Omental fat pad (tissue), 4 donors: ENCODE results near the gene ALOX5AP. TPM values are rescaled to one million over a fixed set of nuclear protein-coding genes. Genes with fewer than 3 reads are reported as not detected.

Source experiments
- ATAC-seq: fragments of 150-250 bp; one replicate; pipeline ENCODE4 v1.9.1; 2016; ENCODE audit warnings: mild to moderate bottlenecking, moderate library complexity; ENCODE audit not compliant: low FRiP score
- DNase-seq: peaks from one replicate; pipeline ENCODE4 v3.0.0-alpha.2; 2019; ENCODE audit warnings: low spot score
- CTCF ChIP-seq, 3 donors: fragments of 450-650 bp; IDR thresholded peaks; one replicate each; pipeline ENCODE4 v1.5.1; 2016 to 2017; ENCODE audit warnings: antibody characterized with exemption in 3 of 3, mild to moderate bottlenecking in 3 of 3, moderate library complexity in 2 of 3
- total RNA-seq, 4 donors: library from RNA; depleted of rRNA; stranded (reverse); fragments of >200 nt; gene quantifications; one replicate each; pipeline ENCODE4 v1.1.0, GENCODE V29; 2016

The ALOX5AP gene
- total RNA-seq, 4 donors from 2014 or later = 45.0 to 109 (median 58.8) TPM

GRCh38 chr13:30727491-30728355 lies 7.6 kb upstream of the ALOX5AP start:
- ATAC-seq (no peak), DNase-seq (no peak)
- TF ChIP-seq CTCF (IDR thresholded peaks at IDR 0.05) = no peak

- ATAC-seq (no peak), DNase-seq (no peak)
- no peak for TF ChIP-seq CTCF (IDR thresholded peaks at IDR 0.05)
These were observed 5.5 kb upstream of the ALOX5AP start for GRCh38 chr13:30729801-30730200.

GRCh38 chr13:30730526-30730925 lies 4.8 kb upstream of the ALOX5AP start:
- TF ChIP-seq CTCF (IDR thresholded peaks at IDR 0.05) = no peak
- no peak for DNase-seq
- no peak for ATAC-seq

GRCh38 chr13:30731361-30732045 lies 3.8 kb upstream of the ALOX5AP start:
- no peak for TF ChIP-seq CTCF (IDR thresholded peaks at IDR 0.05)
- ATAC-seq (no peak), DNase-seq (no peak)

GRCh38 chr13:30732046-30732390 lies 3.3 kb upstream of the ALOX5AP start:
- TF ChIP-seq CTCF (IDR thresholded peaks at IDR 0.05) = no peak
- no peak for ATAC-seq

GRCh38 chr13:30734439-30734838 lies 904 bp upstream of the ALOX5AP start:
- ATAC-seq (no peak), DNase-seq (no peak)
- no peak for TF ChIP-seq CTCF (IDR thresholded peaks at IDR 0.05)

More at GRCh38 chr13:30732046-30732390, 3.3 kb upstream of the ALOX5AP start:
- no peak for DNase-seq

GRCh38 chr13:30735872-30736175 lies 481 bp downstream of the ALOX5AP start:
- ATAC-seq (no peak), DNase-seq (no peak)
- no peak for TF ChIP-seq CTCF (IDR thresholded peaks at IDR 0.05)
